ENCODE results near the gene ARHGEF7. TPM values are rescaled to one million over a fixed set of nuclear protein-coding genes. Genes with fewer than 3 reads are reported as not detected.

Gene ARHGEF7
- total RNA-seq, 2 experiments from 2014 or later, result 66.9 to 70.2 TPM

- H3K9me3 Mint-ChIP-seq (ENCODE audit: low read depth), result no peaks in the 10 kb centered on the region
- ChIA-PET POLR2A (no interaction called here), CTCF (no interaction called here)
- H3K27me3 Mint-ChIP-seq, result peaks cover 25% of the 10 kb centered on the region
- intact Hi-C loops (cut with DNase I, micrococcal nuclease), result no loop called here
- DNase-seq, result no peak
- no peak for ATAC-seq
- H3K4me3 Mint-ChIP-seq, result no peak overlapping the region
- H3K36me3 Mint-ChIP-seq (ENCODE audit: low read depth), result no peaks in the 10 kb centered on the region
- no peaks in the 10 kb centered on the region for H3K4me1 Mint-ChIP-seq
- H3K27ac Mint-ChIP-seq, result no peak overlapping the region
Observed at GRCh38 chr13:111121506-111121905, 6.4 kb downstream of the ARHGEF7 start.

GRCh38 chr13:111122056-111122455 is 6.9 kb downstream of the ARHGEF7 start:
- Mint-ChIP-seq H3K9me3 (ENCODE audit: low read depth) (no peaks in the 10 kb centered on the region), H3K4me1 (no peaks in the 10 kb centered on the region), H3K4me3 (no peak overlapping the region), H3K27ac (no peak overlapping the region), H3K27me3 (peaks cover 20% of the 10 kb centered on the region), H3K36me3 (ENCODE audit: low read depth) (no peaks in the 10 kb centered on the region)
- no peak for DNase-seq
- intact Hi-C loops (cut with DNase I, micrococcal nuclease), result no loop called here
- no peak for ATAC-seq
- ChIA-PET CTCF (no interaction called here), POLR2A (no interaction called here)

- no peak for DNase-seq
- CTCF ChIA-PET, result no interaction called here
- no peak for ATAC-seq
- no peaks in the 10 kb centered on the region for H3K4me1 Mint-ChIP-seq
- intact Hi-C loops (cut with DNase I, micrococcal nuclease), result no loop called here
- no peaks in the 10 kb centered on the region for H3K36me3 Mint-ChIP-seq (ENCODE audit: low read depth)
- H3K4me3 Mint-ChIP-seq, result no peak overlapping the region
- H3K27ac Mint-ChIP-seq, result no peak overlapping the region
- H3K9me3 Mint-ChIP-seq (ENCODE audit: low read depth), result no peaks in the 10 kb centered on the region
- H3K27me3 Mint-ChIP-seq, result peaks cover 16% of the 10 kb centered on the region
- POLR2A ChIA-PET, result no interaction called here
Observed at GRCh38 chr13:111122631-111123030, 7.5 kb downstream of the ARHGEF7 start.

- DNase-seq, result no peak
- no peaks in the 10 kb centered on the region for H3K36me3 Mint-ChIP-seq (ENCODE audit: low read depth)
- ChIA-PET POLR2A (no interaction called here), CTCF (interaction anchor here (0.9 kb wide), 1 partner anchor 56 kb away, joined by 3 read pairs; no protein-coding TSS in a partner anchor)
- H3K27me3 Mint-ChIP-seq, result peaks cover 10% of the 10 kb centered on the region
- no peaks in the 10 kb centered on the region for H3K9me3 Mint-ChIP-seq (ENCODE audit: low read depth)
- H3K27ac Mint-ChIP-seq, result no peak overlapping the region
- intact Hi-C loops (cut with DNase I, micrococcal nuclease), result no loop called here
- no peaks in the 10 kb centered on the region for H3K4me1 Mint-ChIP-seq
- no peak for ATAC-seq
- H3K4me3 Mint-ChIP-seq, result no peak overlapping the region
Observed at GRCh38 chr13:111123221-111123620, 8.1 kb downstream of the ARHGEF7 start.

- DNase-seq, result no peak
- no peak for ATAC-seq
- Mint-ChIP-seq H3K36me3 (ENCODE audit: low read depth) (no peaks in the 10 kb centered on the region), H3K27me3 (peaks cover 9% of the 10 kb centered on the region), H3K27ac (no peak overlapping the region), H3K4me3 (no peak overlapping the region), H3K4me1 (no peaks in the 10 kb centered on the region), H3K9me3 (ENCODE audit: low read depth) (no peaks in the 10 kb centered on the region)
- POLR2A ChIA-PET, result no interaction called here
- intact Hi-C loops (cut with DNase I, micrococcal nuclease), result no loop called here
- CTCF ChIA-PET, result interaction anchor here (0.9 kb wide), 1 partner anchor 56 kb away, joined by 3 read pairs; no protein-coding TSS in a partner anchor
Observed at GRCh38 chr13:111123649-111124048, 8.5 kb downstream of the ARHGEF7 start.

- H3K4me3 Mint-ChIP-seq, result no peak overlapping the region
- POLR2A ChIA-PET, result no interaction called here
- no peak overlapping the region for H3K27ac Mint-ChIP-seq
- no peak for DNase-seq
- H3K9me3 Mint-ChIP-seq (ENCODE audit: low read depth), result no peaks in the 10 kb centered on the region
- ATAC-seq, result no peak
- H3K27me3 Mint-ChIP-seq, result peaks cover 3% of the 10 kb centered on the region
- H3K36me3 Mint-ChIP-seq (ENCODE audit: low read depth), result no peaks in the 10 kb centered on the region
- H3K4me1 Mint-ChIP-seq, result no peaks in the 10 kb centered on the region
- CTCF ChIA-PET, result interaction anchor here (0.6 to 2.4 kb wide), 2 partner anchors 59 to 222 kb away, joined by 5 to 9 read pairs; no protein-coding TSS in a partner anchor
- intact Hi-C loops (cut with DNase I, micrococcal nuclease), result no loop called here
Observed at GRCh38 chr13:111126509-111126908, 11.4 kb downstream of the ARHGEF7 start.

GRCh38 chr13:111129465-111130115 is 14.5 kb downstream of the ARHGEF7 start:
- DNase-seq (no peak), ATAC-seq (no peak)
- intact Hi-C loops (cut with DNase I, micrococcal nuclease), result no loop called here
- CTCF ChIA-PET, result interaction anchor here (0.7 to 1.2 kb wide), 2 partner anchors 86 to 319 kb away, joined by 3 to 4 read pairs; no protein-coding TSS in a partner anchor
- Mint-ChIP-seq H3K27me3 (no peaks in the 10 kb centered on the region), H3K27ac (no peak overlapping the region), H3K9me3 (ENCODE audit: low read depth) (no peaks in the 10 kb centered on the region), H3K4me1 (no peaks in the 10 kb centered on the region), H3K36me3 (ENCODE audit: low read depth) (no peaks in the 10 kb centered on the region), H3K4me3 (no peak overlapping the region)
- POLR2A ChIA-PET, result no interaction called here

GRCh38 chr13:111130116-111130508 is 15.0 kb downstream of the ARHGEF7 start:
- ChIA-PET POLR2A (no interaction called here), CTCF (interaction anchor here (0.7 to 1.2 kb wide), 2 partner anchors 85 to 320 kb away, joined by 3 to 4 read pairs; no protein-coding TSS in a partner anchor)
- no peak overlapping the region for H3K4me3 Mint-ChIP-seq
- H3K4me1 Mint-ChIP-seq, result no peaks in the 10 kb centered on the region
- no peaks in the 10 kb centered on the region for H3K36me3 Mint-ChIP-seq (ENCODE audit: low read depth)
- no peaks in the 10 kb centered on the region for H3K27me3 Mint-ChIP-seq
- no peaks in the 10 kb centered on the region for H3K9me3 Mint-ChIP-seq (ENCODE audit: low read depth)
- intact Hi-C loops (cut with DNase I, micrococcal nuclease), result no loop called here
- no peak overlapping the region for H3K27ac Mint-ChIP-seq
- ATAC-seq (no peak), DNase-seq (no peak)

GRCh38 chr13:111131048-111131447 is 15.9 kb downstream of the ARHGEF7 start:
- intact Hi-C loops (cut with DNase I, micrococcal nuclease), result no loop called here
- H3K4me3 Mint-ChIP-seq, result no peak overlapping the region
- no peak for DNase-seq
- H3K9me3 Mint-ChIP-seq (ENCODE audit: low read depth), result no peaks in the 10 kb centered on the region
- ATAC-seq, result no peak
- no peaks in the 10 kb centered on the region for H3K27me3 Mint-ChIP-seq
- ChIA-PET CTCF (interaction anchor here (0.9 kb wide), 1 partner anchor 52 kb away, joined by 3 read pairs; no protein-coding TSS in a partner anchor), POLR2A (no interaction called here)
- no peaks in the 10 kb centered on the region for H3K36me3 Mint-ChIP-seq (ENCODE audit: low read depth)
- no peaks in the 10 kb centered on the region for H3K4me1 Mint-ChIP-seq
- no peak overlapping the region for H3K27ac Mint-ChIP-seq

GRCh38 chr13:111131611-111132010 is 16.5 kb downstream of the ARHGEF7 start:
- Mint-ChIP-seq H3K36me3 (ENCODE audit: low read depth) (no peaks in the 10 kb centered on the region), H3K4me3 (no peak overlapping the region), H3K9me3 (ENCODE audit: low read depth) (no peaks in the 10 kb centered on the region), H3K4me1 (no peaks in the 10 kb centered on the region), H3K27me3 (no peaks in the 10 kb centered on the region), H3K27ac (no peak overlapping the region)
- no peak for ATAC-seq
- ChIA-PET CTCF (interaction anchor here (0.9 kb wide), 1 partner anchor 52 kb away, joined by 3 read pairs; no protein-coding TSS in a partner anchor), POLR2A (no interaction called here)
- DNase-seq, result no peak
- intact Hi-C loops (cut with DNase I, micrococcal nuclease), result no loop called here

- no peaks in the 10 kb centered on the region for H3K4me1 Mint-ChIP-seq
- no peak overlapping the region for H3K4me3 Mint-ChIP-seq
- no peak overlapping the region for H3K27ac Mint-ChIP-seq
- no peaks in the 10 kb centered on the region for H3K9me3 Mint-ChIP-seq (ENCODE audit: low read depth)
- DNase-seq (no peak), ATAC-seq (no peak)
- peaks cover 6% of the 10 kb centered on the region for H3K27me3 Mint-ChIP-seq
- intact Hi-C loops (cut with DNase I, micrococcal nuclease), result no loop called here
- POLR2A ChIA-PET, result no interaction called here
- H3K36me3 Mint-ChIP-seq (ENCODE audit: low read depth), result no peaks in the 10 kb centered on the region
- CTCF ChIA-PET, result no interaction called here
Observed at GRCh38 chr13:111132948-111133347, 17.8 kb downstream of the ARHGEF7 start.

- H3K9me3 Mint-ChIP-seq (ENCODE audit: low read depth), result no peaks in the 10 kb centered on the region
- intact Hi-C loops (cut with DNase I, micrococcal nuclease), result no loop called here
- H3K36me3 Mint-ChIP-seq (ENCODE audit: low read depth), result no peaks in the 10 kb centered on the region
- ATAC-seq, result no peak
- ChIA-PET POLR2A (no interaction called here), CTCF (no interaction called here)
- H3K27ac Mint-ChIP-seq, result no peak overlapping the region
- H3K4me1 Mint-ChIP-seq, result no peaks in the 10 kb centered on the region
- DNase-seq, result no peak
- no peak overlapping the region for H3K4me3 Mint-ChIP-seq
- H3K27me3 Mint-ChIP-seq, result peaks cover 11% of the 10 kb centered on the region
Observed at GRCh38 chr13:111139452-111139851, 24.3 kb downstream of the ARHGEF7 start.
